Brain pericyte (primary cell): ENCODE data around the gene IGLON5.

Experiments
- DNase-seq: peaks from one replicate; pipeline ENCODE4 v3.0.0-alpha.2; 2012; ENCODE audit warnings: low read depth, low spot score

Gene IGLON5

DNA sequence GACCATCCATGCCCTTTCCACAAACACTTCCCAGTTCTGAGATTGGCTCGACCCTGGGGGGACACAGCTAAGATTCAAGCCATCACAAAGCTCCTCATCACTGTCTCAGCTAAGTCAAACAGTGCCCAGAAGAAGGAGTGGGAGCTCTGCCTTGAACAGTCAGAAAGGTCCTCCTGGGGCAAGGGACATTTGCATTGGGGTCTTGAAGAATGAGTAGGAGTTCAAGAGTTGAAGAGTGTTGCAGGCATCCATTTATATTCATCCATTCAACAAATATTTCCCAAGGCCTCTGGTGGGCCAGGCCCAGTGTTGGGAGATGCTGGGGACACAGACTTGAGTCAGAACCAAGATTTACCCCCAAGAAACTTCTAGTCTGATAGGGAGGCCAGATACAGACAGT lies 6.5 kb downstream of the IGLON5 start:
- DNase-seq, result no peak

DNA sequence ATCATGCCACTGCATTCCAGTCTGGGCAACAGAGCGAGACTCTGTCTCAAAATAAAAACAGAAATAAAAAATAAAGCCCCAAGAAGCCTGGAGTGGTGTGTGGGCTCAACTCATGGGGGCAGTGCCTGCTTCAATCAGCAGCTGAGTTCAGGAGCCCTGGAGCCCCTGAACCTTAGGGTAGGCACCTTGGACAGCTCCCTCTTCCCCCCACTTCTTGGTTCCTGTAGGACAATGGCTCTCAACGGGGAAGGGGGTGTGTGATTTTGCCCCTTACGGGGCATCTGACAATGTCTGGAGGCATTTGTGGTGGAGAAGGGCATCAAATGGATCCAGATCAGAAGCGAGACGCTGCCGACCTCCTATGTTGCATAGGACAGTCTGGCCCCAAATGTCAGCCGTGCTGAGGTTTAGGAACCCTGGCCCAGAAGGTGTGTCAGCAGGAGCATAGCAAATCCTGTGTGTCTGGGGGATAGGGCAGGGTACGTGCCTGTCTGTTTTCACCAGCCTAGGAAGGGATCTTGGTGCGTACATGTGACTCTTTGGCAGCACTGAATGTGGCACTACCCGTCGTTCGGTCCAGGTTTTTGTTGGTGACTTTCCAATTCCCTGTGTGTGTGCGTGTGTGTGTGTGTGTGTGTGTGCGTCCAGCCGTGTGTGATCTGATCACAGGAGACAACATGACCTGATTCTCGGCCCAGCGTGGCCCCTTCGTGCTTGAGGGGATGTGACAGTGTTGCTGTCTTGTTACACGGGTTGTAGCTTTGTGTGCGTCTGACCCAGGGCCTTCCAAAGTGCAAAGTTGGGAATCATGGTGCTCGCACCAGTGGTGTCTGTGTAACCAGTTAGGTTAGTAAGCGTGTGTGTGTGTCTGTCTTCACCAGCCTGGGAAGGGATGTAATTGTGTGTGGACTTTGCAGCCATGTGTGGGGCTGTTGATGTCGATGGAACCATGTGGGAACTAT lies 7.5 kb downstream of the IGLON5 start:
- no peak for DNase-seq

DNA sequence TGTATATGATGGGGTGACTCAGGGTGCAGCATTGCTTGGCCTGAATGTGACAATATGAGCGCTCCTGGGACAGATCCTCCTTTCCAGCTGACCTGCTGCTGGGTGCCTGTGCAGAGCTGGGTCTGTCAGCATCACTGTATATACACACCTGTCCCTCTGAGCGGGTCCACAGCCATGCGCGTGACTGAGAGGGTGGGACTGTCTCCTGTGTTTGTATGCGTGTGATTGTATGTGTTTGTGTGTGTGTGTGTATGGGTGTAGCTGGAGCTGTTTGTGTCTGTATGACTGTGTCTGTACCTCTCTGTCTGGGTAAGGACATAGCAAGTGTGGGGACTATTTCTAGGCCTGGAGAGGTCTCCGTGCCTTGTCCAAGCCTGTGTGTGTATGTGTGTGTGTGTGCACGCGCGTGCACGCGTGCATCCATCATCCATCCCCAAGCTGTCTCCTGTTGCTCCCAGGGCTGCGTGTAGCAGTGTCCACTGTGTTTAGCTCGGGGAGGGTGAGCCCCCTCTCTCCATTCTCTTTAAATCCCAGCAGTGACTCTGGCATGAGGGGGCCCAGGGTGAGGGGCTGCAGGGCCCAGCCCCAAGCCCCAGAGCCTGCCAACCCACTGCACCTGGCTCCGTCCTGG lies 8.3 kb downstream of the IGLON5 start:
- DNase-seq, result no peak

DNA sequence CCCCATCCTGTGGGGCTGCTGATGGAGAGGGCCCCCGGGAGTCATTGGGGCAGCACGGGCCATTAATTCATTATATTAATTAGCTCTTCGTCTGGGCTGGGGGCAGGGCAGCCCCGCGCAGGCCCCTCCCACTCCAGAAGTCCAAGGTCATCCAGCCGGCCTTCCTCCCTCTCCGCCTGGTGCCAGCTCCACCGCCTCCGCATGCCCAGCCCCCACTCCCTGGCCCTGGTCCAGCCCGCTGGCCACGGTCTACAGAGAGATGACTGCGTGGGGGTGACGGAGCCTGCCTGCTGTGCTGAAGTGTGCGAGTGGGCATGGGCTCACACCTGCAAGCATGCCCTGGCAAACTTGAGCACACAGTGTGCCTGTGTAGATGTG lies 8.8 kb downstream of the IGLON5 start:
- DNase-seq, result no peak

DNA sequence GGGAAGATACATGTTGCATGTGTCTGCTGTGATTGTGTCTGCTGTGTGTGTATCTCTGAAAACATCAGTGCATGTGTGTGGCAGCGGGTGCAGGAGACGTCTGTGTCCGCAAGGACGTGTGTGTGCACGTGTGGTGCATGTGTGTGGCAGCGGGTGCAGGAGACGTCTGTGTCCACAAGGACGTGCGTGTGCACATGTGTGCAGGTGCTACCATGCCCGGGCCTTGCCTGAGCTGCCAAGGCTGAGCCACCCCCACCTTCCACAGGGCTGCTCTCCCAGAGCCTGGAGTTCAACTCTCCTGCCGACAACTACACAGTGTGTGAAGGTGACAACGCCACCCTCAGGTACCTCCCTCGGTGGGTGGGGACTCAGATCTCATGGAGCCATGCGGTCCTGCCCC lies 10.4 kb downstream of the IGLON5 start:
- DNase-seq, result no peak

DNA sequence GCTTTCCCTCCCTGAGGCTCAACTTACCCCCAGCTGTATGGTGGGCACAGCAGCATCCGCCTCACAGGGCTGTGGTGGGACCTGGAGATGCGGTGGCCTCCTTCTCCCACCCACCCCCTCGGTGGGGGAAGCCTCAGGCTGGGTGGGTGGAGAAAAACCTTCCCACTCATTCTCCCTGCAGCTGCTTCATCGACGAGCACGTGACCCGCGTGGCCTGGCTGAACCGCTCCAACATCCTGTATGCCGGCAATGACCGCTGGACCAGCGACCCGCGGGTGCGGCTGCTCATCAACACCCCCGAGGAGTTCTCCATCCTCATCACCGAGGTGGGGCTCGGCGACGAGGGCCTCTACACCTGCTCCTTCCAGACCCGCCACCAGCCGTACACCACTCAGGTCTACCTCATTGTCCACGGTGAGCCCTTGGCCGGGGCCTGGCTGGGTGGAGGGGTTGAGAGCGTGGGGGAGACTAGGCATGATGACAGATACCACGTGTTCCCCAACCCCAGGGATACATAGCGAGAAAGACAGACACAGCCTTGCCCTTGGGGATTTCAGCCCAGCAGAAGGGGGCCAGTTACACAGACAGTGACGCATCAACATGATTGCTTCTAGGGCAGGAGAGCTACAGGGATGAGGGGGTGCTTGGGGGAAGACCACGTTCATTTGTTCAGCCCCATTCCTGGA lies 12.2 kb downstream of the IGLON5 start:
- DNase-seq, result no peak

DNA sequence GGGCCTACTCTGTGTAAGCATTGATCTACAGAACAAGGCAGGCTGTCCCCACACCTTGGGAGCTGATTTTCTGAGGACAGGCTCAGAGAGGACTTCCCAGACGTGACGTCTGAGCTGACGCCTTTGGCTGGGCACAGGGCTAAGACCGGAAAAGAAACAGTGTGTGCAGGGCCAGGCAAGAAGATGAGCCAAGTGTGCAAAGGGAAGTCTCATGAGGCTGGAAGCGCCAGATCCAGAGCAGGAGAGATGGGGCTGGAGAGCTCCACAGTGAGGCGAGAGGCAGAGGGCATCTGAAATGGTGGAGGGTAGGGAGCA lies 12.7 kb downstream of the IGLON5 start:
- DNase-seq, result no peak

DNA sequence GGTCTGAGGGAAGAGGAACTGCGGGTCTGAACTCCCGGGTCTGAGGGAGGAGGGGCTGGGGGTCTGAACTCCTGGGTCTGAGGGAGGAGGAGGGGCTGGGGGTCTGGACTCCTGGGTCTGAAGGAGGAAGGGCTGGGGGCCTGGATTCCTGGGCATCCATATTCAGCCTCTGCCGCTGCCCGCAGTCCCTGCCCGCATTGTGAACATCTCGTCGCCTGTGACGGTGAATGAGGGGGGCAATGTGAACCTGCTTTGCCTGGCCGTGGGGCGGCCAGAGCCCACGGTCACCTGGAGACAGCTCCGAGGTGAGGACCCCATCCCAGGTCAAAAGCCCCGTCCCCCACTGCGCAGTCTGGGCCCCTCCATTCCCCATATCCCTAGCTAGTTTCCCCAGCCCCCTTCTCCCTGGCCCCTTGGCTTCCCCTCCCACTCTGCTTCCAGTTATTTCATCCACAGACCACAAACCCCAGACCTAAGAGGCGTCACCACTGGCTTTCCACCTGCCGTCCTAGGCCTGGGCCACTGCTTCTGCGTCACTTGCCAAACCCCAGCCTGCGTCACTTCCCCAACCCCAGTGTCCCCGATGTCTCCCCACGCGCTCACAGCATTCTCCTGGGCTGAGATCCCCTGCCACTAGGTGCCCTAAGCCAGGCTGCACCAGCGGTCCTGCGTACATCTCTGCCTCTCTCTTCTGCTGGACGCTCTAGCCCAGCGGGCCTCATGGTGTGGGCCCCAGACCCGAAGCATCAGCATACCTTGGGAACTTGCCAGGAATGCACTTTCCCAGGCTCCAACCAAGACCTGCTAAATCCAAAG lies 13.9 kb downstream of the IGLON5 start:
- no peak for DNase-seq

DNA sequence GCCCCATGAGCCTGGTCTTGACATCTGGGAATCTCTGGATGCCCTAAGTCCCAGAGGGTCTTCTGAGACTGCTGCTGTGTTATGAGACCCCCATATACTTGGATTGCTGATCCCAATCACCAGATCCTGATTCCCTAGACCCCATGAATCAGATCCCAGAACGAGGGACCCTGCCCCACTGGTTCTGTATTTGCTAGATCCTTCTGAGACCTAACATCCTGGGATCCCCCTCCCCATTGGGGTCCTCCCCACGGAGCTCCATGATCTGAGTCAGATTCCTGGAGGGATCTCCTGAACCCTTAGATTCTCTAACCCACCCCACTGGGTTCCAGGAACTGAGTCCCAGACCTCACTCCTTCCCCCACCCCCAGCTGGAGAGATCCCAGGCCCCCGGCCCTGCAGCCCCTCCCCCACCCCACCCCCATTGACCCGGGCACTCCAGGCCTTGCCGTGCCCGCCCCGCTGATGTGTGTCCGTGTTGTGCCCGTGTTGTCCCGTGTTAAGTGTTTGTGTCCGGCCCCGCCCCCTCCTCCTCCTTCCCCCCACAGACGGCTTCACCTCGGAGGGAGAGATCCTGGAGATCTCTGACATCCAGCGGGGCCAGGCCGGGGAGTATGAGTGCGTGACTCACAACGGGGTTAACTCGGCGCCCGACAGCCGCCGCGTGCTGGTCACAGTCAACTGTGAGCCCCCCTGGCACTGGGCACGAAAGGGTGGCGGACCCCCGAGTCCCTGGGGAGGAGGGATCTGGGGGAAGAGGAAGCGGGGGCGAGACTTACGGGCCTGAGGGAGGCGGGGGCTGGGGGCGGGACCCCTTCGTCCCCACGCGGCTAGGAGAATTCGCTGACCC lies 15.0 kb downstream of the IGLON5 start:
- DNase-seq, result no peak

DNA sequence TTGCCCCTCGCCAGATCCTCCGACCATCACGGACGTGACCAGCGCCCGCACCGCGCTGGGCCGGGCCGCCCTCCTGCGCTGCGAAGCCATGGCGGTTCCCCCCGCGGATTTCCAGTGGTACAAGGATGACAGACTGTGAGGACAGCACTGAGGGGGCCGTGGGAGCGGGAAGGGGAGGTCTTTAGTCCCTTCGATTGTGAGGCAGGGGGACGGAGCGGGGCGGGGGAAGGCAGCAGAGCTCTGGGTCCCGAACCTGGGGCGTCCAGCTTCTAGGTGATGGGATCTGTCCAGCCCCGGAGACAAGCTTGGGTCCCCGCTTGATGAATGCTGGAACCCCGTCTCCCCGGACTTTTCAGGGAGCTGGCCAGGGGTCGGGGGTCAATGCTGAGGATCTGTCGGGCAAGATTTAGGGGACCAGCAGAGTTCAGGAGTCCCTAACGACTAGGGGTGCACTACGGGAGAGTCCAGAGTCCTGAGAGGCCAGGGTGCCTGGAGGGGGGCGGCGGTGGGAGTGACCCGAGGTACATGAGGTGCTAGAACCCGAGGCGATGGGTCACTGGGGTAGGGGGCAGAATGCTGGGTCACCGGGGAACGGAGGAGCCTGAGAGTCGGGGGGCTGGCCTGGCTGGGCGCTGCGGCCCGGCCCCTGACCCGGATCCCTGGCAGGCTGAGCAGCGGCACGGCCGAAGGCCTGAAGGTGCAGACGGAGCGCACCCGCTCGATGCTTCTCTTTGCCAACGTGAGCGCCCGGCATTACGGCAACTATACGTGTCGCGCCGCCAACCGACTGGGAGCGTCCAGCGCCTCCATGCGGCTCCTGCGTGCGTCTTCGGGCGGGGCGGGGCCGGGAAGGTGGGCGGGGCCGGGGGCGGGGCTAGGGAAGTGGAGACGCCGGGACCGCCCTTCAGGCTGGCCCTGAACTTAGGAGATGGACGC lies 15.9 kb downstream of the IGLON5 start:
- no peak for DNase-seq

DNA sequence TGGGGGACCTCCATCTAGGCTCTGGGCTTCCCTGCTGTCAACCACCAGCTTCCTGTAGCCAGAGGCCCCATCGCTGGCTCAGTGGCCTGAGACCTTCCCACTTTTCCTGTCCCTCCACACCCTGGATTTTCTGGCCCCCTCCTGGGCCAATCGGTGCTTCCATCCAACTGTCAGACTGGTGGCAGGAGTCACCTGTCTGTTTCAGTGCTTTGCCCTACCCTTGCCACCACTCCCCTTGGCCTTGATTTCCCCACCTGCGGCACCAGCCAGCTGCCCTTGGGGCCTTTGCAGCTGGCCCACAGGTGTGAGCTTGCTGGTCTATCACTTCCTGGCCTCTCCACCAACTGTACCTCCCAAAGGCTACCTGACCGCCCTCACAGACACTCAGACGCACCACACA lies 18.0 kb downstream of the IGLON5 start:
- no peak for DNase-seq

DNA sequence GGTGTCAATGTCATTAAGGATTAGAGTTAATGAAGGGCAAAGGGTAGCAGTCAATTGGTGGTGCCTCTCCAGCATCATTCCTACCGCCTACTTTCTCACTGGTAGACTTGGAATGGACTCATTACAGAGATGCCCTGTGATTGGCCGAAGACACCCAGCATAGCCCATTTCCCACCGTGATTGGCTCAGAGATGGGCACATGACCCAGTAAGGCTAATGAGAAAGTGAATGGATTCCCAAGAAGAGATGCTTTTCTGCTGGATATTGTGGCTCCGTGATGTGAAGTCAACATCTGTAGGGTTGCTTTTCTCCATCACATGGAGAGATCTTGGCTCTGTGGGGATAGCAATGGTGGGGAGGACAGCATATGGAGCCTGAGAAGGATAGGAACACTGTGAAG lies 18.9 kb downstream of the IGLON5 start:
- no peak for DNase-seq

DNA sequence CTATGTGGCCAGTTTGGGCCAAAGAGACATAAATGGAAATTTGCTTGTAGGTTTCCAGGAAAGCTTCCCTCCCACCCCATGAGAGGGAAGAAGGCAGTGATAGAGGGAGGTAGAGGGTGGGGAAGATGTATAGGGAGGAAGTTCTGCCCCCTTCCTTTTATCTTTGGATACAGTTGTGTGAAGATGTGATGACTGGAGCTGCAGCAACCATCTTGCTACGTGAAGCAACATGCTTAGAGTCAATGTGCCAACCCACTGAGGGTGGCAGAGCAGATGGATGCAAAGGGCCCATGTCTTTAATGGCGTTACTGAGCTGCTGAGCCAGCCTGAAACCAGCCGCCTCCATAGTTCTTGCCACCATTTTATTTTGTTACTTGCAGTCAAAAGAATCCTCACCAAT lies 19.7 kb downstream of the IGLON5 start:
- no peak for DNase-seq

DNA sequence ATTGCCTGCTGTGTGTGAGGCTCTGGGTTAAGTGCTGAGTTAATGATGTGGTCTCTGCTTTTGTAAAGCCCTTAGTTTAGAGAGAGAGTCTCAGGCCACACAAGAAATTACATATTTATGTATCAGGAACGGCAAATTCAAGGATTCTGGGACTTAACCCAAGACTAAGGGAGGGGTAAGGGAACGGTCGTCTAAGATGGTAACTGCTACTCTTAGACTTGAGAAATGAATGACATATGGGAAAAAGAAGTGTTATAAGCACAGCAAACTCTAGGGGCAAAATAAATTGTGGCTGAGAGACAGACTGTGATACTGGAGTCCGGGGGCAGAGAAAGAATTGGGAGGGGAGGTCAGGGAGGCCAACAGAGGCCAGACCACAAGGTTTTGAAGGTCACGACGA lies 20.3 kb downstream of the IGLON5 start:
- DNase-seq, result no peak

DNA sequence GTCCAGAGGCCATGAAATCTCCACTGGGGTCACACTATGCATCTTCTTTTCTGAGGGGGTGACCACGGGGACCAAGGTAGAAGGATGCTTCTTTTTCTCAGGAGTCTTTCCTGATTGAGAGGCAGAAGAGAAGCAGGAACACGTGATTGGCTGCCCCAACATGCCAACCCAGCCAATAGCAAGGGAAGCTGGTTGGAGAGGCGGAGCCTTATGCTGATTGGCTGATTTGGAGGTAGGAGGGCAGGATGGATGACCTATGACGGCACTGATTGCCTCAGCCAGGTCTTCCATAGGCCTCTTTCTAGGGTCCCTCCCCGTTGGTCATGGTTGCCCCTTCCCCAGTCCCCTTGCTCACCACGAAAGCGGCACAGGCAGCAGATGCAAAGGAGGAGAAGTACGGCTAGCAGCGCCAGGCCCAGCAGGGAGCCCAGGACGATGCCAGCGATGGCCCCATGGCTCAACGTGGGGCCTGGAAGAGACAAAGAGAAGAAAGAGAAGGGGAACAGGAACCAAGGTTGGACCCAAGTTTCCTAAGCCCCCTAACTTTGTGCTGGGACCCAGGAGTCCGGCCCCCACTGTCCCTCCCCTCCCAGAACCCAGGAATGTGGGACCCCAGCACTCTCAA lies 22.5 kb downstream of the IGLON5 start:
- DNase-seq, result no peak

DNA sequence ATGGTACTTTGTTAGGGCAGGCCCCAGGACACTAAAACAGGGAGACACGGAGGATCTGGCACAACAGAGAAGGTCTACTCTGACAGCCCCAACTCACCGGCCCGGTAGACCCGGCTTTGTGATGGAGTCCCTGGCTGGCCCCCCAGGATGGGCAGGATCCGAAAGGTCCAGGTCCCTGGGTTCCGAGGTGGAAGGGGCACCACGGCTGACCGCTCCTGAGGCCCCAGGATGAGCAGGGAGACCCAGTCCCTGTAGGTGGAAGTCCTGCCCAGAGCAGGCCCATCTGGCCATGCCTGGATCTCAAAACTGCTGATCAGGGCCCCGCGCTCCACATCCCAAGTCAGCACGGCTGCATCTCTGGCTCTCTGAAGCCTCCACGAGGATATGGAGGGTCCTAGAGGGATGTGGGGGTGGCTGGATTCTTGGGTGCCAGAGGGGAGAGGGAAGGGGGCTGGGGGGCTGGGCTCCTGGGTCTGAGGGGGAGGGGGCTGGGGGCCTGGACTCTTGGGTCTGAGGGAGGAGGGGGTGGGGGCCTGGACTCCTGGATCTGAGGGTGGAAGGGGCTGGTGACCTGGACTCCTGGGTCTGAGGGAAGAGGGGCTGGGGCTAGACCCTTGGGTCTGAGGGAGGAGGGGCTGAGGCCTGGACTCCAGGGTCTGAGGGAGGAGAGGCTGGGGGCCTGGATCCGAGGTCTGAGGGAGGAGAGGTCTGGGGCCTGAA lies 25.9 kb downstream of the IGLON5 start:
- DNase-seq, result no peak

DNA sequence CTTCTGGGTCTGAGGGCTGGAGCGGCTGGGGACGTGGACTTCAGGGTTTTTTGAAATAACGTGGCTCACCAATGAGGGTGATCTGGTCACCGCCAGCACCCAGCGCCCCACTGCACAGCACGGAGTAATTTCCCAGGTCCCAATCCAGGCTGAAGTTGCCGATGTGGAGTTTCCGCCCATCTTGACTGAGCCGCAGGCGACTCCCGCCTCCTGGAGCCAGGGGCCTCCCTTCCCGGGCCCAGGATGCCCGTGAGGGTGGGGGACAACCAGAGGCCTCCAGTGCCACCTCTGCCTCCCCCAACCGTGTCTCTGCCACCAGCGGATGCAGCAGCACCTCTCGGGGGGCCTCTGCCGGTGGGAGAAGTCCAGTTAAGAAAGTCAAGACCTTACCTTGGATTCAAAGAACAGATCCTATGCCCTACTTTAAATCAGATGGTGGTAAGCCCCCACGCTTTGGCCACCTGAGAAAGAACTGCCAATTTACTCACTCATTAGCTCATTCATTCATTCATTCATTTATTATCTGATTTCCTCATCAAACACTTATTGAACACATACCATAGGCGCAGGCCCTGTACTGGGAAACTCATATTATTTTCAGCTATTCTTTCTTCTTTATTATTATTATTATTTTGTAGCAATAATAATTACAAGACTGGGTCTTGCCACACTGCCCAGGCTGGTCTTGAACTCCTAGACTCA lies 26.6 kb downstream of the IGLON5 start:
- no peak for DNase-seq
